ENCODE results near the gene L2HGDH. TPM values are rescaled to one million over a fixed set of nuclear protein-coding genes. Genes with fewer than 3 reads are reported as not detected.
A peak's percentile ranks its signal among the peaks of the same experiment; 100 is the strongest.
"Not testable (repeated sequence)": the region's sequence is repeated elsewhere in the genome, so short reads cannot be mapped to it uniquely, and the experiment has no call there.

Gene L2HGDH
- total and polyA plus RNA-seq, 8 donors: 1.2 to 31.7 (median 3.2) TPM

DNA sequence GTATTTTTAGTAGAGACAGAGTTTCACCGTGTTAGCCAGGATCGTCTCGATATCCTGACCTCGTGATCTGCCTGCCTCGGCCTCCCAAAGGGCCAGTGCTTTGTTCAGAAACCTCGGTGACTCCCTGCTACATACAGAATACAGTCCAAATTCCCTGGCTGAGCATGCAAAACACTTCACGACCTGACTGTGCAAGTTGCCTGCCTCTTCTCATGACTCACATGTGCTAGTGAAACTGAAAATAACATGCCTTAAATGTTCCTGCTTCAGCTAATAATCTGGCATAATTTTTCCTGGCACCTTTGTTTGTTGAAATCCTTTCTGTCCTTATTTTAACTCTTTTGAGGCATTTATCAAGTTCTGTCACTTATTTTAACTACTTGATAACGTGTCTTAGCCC is 8.3 kb upstream of the L2HGDH start:
- Histone ChIP-seq H3K27ac (peak overlapping the region in 4 of 5 donors; percentile 57 to 79 (median 68)), H3K4me3 (peak overlapping the region in 1 of 4 donors; percentile 4), H3K4me1 (peaks cover 0 to 30% (median 20%) of the 10 kb centered on the region in 4 donors), H3K36me3 (peaks cover 7 to 26% (median 18%) of the 10 kb centered on the region in 4 donors), H3K27me3 (no peaks in the 10 kb centered on the region), H3K9me3 (no peaks in the 10 kb centered on the region)
- WGBS, 5 donors: 63 to 70% (median 66%) methylated on average over 8 of the region's 8 CpGs
- intact Hi-C loops (cut with DNase I; ENCODE audit: low total_unique reads): no loop called here
- TF ChIP-seq POLR2A (IDR thresholded peaks at IDR 0.05) (no peak), EP300 (IDR thresholded peaks at IDR 0.05) (no peak), POLR2AphosphoS5 (IDR thresholded peaks at IDR 0.05) (no peak)
- TF ChIP-seq, protein P1, sequence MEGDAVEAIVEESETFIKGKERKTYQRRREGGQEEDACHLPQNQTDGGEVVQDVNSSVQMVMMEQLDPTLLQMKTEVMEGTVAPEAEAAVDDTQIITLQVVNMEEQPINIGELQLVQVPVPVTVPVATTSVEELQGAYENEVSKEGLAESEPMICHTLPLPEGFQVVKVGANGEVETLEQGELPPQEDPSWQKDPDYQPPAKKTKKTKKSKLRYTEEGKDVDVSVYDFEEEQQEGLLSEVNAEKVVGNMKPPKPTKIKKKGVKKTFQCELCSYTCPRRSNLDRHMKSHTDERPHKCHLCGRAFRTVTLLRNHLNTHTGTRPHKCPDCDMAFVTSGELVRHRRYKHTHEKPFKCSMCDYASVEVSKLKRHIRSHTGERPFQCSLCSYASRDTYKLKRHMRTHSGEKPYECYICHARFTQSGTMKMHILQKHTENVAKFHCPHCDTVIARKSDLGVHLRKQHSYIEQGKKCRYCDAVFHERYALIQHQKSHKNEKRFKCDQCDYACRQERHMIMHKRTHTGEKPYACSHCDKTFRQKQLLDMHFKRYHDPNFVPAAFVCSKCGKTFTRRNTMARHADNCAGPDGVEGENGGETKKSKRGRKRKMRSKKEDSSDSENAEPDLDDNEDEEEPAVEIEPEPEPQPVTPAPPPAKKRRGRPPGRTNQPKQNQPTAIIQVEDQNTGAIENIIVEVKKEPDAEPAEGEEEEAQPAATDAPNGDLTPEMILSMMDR (IDR thresholded peaks at IDR 0.05): no peak
- no peak for DNase-seq

DNA sequence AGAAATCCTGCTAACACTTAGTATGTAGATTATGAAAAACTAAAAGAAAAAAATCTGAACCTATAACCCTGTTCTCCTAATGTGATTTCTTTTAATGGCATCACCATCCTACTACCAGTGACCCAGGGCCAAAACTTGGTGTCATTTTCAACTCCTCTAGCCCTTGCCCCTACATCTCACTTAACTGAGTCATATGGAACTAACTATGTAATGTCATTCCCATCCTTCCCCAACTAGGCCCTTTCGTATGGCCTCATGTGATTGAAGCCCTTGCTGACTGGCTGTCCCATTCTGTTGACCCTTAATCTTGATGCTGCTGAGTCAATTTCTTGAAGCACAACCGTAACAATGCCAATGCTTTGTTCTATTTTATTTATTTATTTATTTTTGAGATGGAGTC is 7.7 kb upstream of the L2HGDH start:
- WGBS, 5 donors: 76 to 93% (median 89%) methylated on average over 2 of the region's 2 CpGs
- intact Hi-C loops (cut with DNase I; ENCODE audit: low total_unique reads): no loop called here
- Histone ChIP-seq H3K27ac (peak overlapping the region in 1 of 5 donors; percentile 79), H3K4me1 (peaks cover 0 to 30% (median 20%) of the 10 kb centered on the region in 4 donors), H3K27me3 (no peaks in the 10 kb centered on the region), H3K9me3 (no peaks in the 10 kb centered on the region), H3K36me3 (peaks cover 6 to 20% (median 15%) of the 10 kb centered on the region in 4 donors), H3K4me3 (no peak overlapping the region)
- DNase-seq: no peak
- TF ChIP-seq POLR2AphosphoS5 (IDR thresholded peaks at IDR 0.05) (no peak), POLR2A (IDR thresholded peaks at IDR 0.05) (no peak)
- TF ChIP-seq, protein P1 (IDR thresholded peaks at IDR 0.05): no peak

DNA sequence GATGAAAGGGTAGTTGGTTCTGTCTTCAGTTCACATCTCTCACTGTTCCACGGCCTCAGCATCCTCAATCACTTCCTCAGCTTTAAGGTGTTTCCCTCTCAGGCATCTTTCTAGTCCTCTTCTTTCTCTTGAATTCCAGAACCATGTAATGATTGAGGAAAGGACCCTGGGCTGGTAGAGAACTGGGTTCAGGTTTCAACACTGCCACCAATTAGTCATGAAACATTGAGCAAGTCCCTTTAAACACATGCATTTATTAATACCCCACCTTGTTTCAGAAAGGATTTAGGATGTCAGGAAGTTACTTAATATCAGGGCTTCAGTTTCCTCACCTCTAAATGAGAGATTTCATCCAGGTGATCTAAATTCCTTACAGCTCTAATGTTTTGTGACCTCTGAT is 7.3 kb upstream of the L2HGDH start:
- Histone ChIP-seq H3K9me3 (no peaks in the 10 kb centered on the region), H3K4me3 (no peak overlapping the region), H3K27me3 (no peaks in the 10 kb centered on the region), H3K27ac (no peak overlapping the region), H3K36me3 (peaks cover 6 to 16% (median 10%) of the 10 kb centered on the region in 4 donors), H3K4me1 (peaks cover 0 to 30% (median 20%) of the 10 kb centered on the region in 4 donors)
- WGBS, 5 donors: 75 to 86% (median 85%) methylated on average over 1 of the region's 1 CpG
- no peak for TF ChIP-seq POLR2A (IDR thresholded peaks at IDR 0.05)
- TF ChIP-seq EP300 (IDR thresholded peaks at IDR 0.05): no peak
- no peak for TF ChIP-seq POLR2AphosphoS5 (IDR thresholded peaks at IDR 0.05)
- TF ChIP-seq, protein P1 (IDR thresholded peaks at IDR 0.05): no peak
- intact Hi-C loops (cut with DNase I; ENCODE audit: low total_unique reads): no loop called here
- DNase-seq: no peak

DNA sequence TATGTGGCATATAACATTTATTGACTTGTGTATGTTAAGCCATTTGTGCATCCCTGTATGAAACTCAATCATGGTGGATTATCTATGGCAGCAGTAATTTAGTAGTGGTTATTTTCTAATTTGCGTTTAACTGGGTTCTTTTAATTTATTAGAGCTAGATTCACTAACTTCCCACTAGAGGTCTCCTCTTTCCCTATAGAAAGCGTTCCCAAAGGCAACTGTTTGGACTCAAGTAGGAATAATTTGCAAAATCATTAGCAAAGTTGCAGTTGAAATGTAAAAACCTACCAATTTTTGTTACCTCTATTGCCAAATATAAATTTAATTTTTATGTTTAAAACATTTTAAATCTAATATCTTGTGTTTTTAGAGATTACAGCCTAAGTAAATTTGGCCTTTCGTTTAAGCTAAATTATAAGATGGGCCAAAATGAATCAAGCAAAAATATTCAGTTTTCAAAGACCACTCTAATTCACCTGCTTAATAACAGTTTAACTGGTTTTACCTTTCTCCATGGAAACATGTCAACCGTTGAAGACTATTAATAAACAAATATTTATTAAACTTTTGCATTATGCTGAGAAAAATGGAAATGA is 6.1 kb upstream of the L2HGDH start:
- 42 to 47% (median 45%) methylated on average over 4 of the region's 4 CpGs for WGBS, 5 donors
- Histone ChIP-seq H3K27ac (no peak overlapping the region), H3K36me3 (peaks cover 0 to 7% (median 1%) of the 10 kb centered on the region in 4 donors), H3K9me3 (no peaks in the 10 kb centered on the region), H3K4me1 (peaks cover 5 to 37% (median 25%) of the 10 kb centered on the region in 4 donors), H3K27me3 (no peaks in the 10 kb centered on the region), H3K4me3 (no peak overlapping the region)
- DNase-seq: peak in 1 of 2 donors; percentile 64
- intact Hi-C loops (cut with DNase I; ENCODE audit: low total_unique reads): no loop called here
- TF ChIP-seq EP300 (IDR thresholded peaks at IDR 0.05) (no peak), POLR2A (IDR thresholded peaks at IDR 0.05) (no peak), POLR2AphosphoS5 (IDR thresholded peaks at IDR 0.05) (no peak)
- TF ChIP-seq, protein P1 (IDR thresholded peaks at IDR 0.05): peak in 5 of 7 experiments; percentile 36 to 62 (median 49)

DNA sequence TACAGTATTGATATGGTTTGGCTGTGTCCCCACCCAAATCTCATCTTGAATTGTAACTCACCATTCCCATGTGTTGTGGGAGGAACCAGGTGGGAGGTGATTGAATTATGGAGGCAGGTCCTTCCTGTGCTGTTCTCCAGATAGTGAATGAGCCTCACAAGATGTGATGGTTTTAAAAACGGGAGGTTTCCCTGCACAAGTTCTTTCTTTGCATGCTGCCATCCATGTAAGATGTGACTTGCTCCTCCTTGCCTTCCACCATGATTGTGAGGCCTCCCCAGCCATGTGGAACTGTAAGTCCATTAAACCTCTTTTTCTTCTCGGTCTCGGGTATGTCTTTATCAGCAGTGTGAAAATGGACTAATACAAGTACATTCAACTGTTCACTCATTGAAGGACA is 2.1 kb upstream of the L2HGDH start:
- not testable (repeated sequence) for H3K27ac ChIP-seq, H3K27me3 ChIP-seq, DNase-seq, H3K36me3 ChIP-seq, H3K4me3 ChIP-seq, H3K9me3 ChIP-seq
- intact Hi-C loops (cut with DNase I; ENCODE audit: low total_unique reads): loop anchor here (5.0 kb wide), 1 partner anchor 218 kb away; the partner anchor contains the start of gene MAP4K5
- 91 to 100% (median 98%) methylated on average over 3 of the region's 3 CpGs for WGBS, 5 donors
- peaks cover 8 to 39% (median 30%) of the 10 kb centered on the region in 4 donors for H3K4me1 ChIP-seq

All from stomach (tissue), 9 donors.